GM19099 (cell line): ENCODE results near the gene SPECC1.

ENCODE experiments used
- POLR2A ChIP-seq: IDR thresholded peaks from 3 replicates; pipeline ENCODE4 v1.6.1; 2011; ENCODE audit warnings: low read depth; ENCODE audit not compliant: insufficient read length; ENCODE audit errors: extremely low read depth

Gene SPECC1

DNA sequence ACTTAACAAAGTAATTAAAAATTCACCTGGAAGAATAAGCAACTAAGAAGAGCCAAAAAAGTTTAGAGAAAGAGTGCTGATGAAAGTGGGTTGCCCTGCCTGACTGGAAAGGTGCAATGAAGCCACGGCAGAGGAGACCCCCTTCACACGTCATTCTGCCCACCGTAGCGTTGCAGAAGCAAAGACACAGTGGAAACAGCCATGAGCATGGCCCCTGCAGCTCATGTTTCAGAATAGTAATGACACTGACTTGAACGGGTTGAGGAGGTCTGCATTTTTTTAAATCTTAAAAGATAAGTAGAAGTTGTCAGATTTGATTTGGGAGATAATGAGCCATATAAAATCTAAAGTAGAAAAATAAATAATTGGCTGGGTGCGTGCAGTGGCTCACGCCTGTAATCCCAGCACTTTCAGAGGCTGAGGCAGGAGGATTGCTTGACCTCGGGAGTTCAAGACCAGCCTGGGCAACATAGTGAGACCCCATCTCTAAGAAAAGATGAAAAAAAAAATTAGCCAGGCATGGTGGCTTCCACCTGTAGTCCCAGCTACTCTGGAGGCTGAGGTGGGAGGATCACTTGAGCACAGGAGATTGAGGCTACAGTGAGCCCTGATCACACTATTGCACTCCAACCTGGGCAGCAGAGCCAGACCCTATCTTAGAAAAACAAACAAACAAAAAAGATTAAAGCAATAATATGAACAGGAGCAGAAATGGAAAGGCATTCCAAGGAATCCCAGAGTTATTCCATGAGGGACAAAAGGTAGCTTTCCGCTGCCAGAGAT is 273.6 kb downstream of the SPECC1 start:
- TF ChIP-seq POLR2A = no peak

DNA sequence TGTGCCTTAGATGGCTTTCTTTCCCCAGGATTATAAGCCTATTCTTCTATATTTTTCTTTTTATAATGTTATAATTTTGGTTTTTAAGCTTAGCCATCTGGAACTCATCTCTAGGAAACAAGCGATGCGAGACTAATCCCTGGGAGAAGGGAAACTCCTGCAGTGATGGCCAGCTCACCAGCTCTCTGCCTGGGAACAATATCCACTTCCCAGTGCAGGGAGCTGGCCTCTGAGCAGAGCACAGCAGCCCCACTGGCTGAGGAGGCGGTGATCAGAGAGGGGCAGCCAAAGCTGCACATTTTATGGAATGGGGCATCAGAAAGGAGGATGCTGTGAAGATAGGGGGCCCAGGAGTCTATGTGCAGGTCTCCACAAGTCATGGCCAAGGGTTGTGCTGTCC is 274.9 kb downstream of the SPECC1 start:
- no peak for TF ChIP-seq POLR2A

DNA sequence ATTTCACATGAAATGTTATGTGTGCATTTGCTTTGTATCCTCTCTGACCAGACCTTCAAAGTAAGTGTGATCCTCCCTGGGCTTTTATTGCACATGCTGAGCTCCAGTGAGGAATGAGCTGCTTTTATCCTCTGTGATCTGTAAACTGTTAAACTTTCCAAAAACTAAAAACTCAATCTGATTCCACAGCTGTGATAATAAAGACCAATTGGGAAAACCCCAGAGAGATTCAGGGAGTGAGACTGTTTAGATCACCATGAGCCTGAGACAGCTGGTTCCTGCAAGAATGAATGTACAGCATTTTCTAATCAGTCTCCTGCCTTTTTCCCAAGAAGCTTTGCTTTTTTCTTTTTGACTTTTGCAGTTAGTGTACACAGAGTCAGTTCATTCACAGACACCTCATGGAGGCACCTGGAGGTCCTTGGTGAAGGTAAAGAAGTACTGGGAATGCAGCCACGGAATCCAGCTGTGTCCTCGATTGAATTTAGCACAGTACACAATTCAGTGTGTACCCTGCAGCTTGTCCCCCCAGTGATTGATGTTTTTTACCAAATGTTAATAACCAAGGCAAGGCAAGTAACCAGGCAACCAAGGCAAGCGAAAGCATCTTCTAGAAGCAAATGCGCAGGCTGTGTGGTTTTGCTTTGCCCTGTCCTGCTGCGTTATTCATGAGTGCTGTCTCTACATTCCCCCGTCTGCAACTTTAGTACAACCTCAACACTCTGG is 275.6 kb downstream of the SPECC1 start:
- no peak for TF ChIP-seq POLR2A

DNA sequence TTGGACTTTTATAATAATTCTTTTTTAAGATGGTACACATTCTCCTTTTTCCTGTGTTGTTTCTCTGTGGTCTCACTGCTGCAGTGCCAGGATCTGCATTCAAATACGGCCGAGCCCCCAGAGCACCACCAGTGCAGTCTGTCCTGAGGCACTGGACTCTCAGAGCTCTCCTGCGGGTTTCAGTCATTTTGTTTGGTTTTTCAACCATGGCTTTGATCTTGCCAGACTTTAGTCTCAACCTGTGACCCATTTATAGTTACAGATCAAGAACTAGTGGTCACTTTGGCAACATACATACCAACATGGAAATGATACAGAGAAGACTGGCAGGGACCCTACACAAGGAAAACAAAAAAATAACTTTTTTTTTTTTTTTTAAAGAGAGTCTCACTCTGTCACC is 280.8 kb downstream of the SPECC1 start:
- TF ChIP-seq POLR2A = no peak

DNA sequence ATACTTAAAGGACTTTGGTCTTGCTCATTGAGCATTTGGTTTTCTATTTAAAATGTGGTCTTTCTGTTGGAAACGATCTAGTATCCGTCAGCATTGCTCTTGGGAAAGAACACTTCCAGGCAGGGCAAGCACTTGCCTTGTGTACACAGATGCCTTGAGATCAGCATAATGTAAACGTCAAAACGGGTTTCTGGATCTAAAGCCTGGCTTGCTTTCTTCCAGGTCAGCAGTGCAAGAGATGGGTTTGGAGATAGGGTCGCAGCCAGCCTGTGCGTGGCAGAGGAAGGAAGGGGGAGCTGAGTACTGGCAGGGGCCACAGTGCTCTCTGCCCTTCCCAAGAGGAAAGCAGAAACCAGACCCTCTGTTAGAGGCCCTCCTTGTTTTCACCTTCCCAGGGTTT is 282.7 kb downstream of the SPECC1 start:
- no peak for TF ChIP-seq POLR2A

DNA sequence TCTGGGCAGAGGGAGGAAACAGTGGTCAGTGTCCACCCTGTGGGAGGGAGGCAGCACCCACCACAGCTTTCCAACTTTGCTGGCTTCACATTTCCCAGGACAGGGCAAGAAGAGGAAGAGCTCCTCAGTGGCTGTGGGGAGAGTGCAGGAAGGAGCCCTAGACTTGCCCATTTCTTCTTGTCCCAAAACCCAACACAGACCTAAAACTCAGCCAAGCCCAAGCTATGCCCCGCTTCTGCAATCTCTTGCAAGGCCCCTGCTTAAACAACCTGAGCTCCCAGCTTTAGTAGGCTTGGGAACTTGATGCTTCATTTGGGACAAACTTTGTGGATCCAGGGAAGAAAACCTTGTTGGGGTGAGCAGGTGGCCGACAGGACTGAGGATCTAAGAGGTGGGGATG is 284.3 kb downstream of the SPECC1 start:
- no peak for TF ChIP-seq POLR2A

DNA sequence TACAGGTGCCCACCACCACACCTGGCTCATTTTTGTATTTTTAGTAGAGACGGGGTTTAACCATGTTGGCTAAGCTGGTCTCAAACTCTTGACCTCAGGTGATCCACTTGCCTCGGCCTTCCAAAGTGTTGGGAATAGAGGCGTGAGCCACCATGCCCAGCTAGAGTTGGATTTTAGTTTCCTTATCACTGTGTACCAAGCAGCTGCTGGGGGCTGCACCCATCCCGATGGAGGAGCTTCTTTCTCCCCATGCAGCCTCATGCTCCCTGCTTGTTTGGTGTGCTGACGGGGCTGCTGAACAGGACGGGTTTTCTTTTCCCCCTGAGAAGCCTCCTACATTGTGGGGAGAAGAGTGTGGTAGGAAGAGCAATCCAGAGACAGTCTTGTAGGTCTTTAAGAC is 285.0 kb downstream of the SPECC1 start:
- TF ChIP-seq POLR2A = no peak

DNA sequence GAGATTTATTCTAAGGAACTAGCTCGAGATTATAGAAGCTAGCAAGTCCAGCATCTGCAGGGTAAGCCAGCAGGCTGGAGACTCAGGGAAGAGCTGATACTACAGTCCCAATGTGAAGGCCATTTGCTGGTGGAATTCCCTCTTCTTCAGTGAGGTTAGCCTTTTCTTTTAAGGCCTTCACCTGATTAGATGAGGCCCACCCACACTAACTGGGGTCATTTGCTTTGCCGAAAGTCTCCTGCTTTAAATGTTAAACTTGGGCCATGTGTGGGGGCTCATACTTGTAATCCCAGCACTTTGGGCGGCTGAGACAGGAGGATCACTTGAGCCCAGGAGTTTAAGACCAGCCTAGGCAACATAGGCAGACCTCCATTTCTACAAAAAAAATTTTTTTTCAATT is 289.9 kb downstream of the SPECC1 start:
- no peak for TF ChIP-seq POLR2A

DNA sequence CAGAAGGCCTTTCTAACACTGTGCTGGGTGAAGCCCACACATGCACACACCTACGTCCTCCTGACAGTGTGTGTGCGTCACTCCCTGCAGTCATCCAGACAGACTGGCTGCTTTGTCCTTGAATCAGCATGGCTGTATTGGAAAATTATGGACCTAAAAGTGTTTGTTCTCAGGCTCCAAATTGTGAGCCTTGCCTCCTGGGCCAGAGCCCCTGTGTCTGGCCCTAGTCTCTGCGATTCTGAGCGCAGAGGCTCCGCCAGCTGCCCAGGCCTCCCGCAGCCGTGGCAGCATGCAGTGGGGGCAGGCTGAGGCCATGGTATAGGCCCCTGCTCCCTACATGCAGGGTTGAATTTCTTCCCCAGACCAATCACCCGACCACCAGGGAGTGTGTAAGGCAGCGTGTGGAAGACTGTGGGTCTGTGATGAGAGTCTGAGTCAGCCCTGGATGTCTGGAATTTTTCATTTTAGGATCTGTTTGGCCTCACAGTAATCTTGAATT is 291.3 kb downstream of the SPECC1 start:
- no peak for TF ChIP-seq POLR2A

DNA sequence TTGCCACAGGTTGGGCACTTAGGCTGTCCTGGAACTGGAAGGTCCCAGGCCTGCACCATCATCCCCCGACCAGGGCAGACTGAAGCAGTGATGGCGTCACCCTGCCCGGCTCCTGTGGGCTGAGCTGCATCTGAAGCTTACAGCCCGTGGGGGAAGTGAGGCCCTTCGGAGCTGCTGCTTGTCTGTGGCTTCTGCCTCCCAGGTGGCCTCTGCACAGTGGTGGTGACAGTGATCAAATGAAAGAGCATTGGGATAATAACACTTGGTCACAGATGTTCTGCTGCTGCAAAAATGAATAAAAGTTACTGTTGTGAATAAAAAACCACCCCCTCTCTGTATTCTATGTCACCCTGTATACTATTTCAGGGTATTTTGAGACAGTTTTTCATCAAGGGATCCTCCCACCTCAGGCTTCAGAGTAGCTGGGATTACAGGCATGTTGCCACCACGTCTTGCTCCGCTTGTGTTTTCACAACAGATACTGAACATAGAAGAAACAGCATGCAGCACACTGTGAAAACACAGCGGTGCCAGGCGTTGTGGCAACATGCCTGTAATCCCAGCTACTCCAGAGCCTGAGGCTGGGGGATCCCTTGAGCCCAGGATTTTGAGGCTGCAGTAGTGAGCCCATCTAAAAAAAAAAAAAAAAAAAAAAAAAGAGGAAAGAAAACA is 293.2 kb downstream of the SPECC1 start:
- TF ChIP-seq POLR2A = no peak

DNA sequence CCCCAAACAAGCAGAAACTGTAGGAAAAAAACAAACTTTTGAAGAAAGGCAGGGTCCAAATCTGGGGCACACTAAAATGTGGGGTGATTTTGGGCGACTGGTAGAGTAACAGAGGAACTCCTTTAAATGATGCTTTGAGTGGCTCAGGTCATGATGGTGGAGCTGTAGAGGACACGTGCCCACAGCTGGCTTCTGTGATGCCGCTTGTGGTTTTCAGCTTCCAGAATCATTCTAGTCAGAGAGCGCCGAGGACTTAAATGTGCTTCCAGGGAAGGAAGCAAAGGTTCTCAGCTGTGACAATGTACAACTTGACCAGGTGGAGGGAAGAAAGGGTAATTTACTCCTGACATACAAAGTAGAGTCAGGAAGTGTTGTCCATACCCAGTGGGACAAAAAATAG is 295.8 kb downstream of the SPECC1 start:
- TF ChIP-seq POLR2A = no peak

DNA sequence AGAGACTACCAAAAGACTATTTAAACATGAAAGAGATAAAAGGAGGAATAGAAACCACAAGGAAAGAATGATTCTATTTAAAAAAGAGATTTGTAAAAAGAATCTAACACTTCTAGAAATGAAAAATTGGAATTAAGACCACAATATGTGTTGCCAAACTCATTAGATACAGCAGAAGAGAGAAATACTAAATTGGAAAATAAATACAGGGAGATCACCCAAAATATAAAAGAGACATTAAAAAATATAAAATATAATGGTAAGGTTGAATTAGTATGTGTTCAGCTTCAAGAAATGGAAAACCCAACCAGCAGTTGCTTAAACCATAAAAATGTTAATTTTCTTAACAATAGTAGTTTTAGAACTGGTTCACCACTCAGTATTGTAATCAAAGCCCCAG is 297.8 kb downstream of the SPECC1 start:
- TF ChIP-seq POLR2A = no peak

DNA sequence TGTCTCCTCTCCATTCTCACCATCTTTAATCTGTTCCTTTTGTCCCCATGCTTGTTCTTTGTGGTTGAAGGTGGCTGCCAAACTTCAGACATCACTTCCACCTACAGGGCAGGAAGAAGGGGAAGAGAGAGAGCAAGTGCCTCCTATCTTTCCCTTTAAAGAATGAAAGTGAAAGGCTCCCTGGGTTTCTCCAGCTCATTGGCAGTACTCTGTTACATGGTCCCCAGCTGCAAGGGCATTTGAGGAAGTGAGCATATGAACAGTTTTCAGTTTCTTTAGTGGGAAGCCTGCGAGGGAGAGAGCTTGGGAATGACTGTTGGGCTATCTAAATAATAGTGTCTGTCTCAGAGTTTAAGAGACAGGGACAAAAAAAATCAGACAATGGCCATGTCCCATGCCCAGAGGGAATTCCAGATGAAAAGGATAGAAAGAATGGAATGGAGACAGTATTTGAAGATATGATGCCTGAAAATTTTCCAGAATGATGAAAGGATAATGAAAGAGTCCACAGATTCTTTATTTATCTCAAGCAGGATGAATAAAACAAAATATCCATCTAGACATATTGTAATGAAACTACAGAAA is 298.3 kb downstream of the SPECC1 start:
- no peak for TF ChIP-seq POLR2A

DNA sequence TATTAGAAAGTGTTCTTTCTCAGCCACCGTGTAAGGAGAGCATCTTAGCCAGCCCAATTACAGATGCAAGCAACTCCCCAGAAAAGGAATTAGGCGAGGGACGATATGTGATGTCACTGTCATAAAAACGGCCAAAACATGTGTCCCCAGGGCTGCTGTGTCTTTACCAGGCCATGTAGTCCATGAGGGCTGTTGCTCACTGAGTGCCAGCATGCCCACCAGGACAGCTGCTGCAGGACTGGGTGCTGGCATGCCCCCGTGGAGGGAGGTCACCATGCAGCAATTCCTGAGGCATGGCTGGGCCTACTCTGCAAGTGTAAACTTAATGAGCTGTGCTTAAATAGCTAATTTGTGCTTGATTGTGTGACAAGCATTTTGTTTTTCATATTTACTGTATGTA is 301.3 kb downstream of the SPECC1 start:
- no peak for TF ChIP-seq POLR2A

DNA sequence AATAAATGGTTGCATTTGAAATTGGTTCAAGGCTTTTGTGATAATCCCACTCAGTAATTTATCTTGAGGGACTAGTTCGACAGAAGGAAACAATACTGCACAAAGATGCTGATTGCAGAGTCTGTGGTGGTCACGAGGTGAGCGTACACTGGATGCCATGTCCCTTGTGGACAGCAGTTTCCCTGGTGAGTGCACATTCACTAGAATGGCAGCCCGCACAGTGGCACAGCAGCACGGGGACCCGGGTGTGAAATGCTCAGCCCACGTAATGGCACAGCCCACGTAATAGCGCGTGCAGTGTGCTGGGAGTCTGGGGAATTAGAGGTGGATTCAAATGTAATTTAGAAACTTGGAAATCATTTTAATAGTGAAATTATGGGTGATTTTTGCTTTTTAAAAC is 304.1 kb downstream of the SPECC1 start:
- no peak for TF ChIP-seq POLR2A
